Activated T-cell treated with anti-CD3 and anti-CD28 coated beads, Interleukin-2, amount 50 U/mL, for 4 hours (primary cell): Measurements from ENCODE around the gene SAE1. TPM values are rescaled to one million over a fixed set of nuclear protein-coding genes. Genes with fewer than 3 reads are reported as not detected.

Source experiments
- ATAC-seq, 2 donors: fragments of 200-7000 bp; cut with Tn5 transposase; one replicate each; pipeline ENCODE4 v1.10.0; 2021
- DNase-seq: peaks from one replicate; pipeline ENCODE4 v3.0.0-alpha.2; 2020
- H3K27me3 Mint-ChIP-seq: one replicate; pipeline ENCODE4 v1.8.0; 2021; ENCODE audit warnings: low read depth, mixed read lengths
- H3K36me3 Mint-ChIP-seq: one replicate; pipeline ENCODE4 v1.8.0; 2022; ENCODE audit warnings: mixed read lengths; ENCODE audit not compliant: insufficient read depth
- H3K4me1 Mint-ChIP-seq: one replicate; pipeline ENCODE4 v1.8.0; 2021; ENCODE audit warnings: low read depth, mixed read lengths
- H3K4me3 Mint-ChIP-seq: one replicate; pipeline ENCODE4 v1.8.0; 2021; ENCODE audit warnings: mild to moderate bottlenecking, moderate library complexity, mixed read lengths
- H3K9me3 Mint-ChIP-seq: one replicate; pipeline ENCODE4 v1.8.0; 2021; ENCODE audit warnings: mixed read lengths
- total RNA-seq, 3 donors: library from RNA; stranded (reverse); gene quantifications; one replicate each; pipeline ENCODE4 v1.2.1, GENCODE V29; 2021

Gene SAE1
- total RNA-seq, 3 donors from 2014 or later = 90.0 to 112 (median 99.3) TPM

GRCh38 chr19:47153266-47153665, 22.6 kb downstream of the SAE1 start:
- peaks cover 51% of the 10 kb centered on the region for H3K36me3 Mint-ChIP-seq
- ATAC-seq = no peak
- no peaks in the 10 kb centered on the region for H3K27me3 Mint-ChIP-seq
- H3K4me1 Mint-ChIP-seq = peaks cover 53% of the 10 kb centered on the region
- DNase-seq = no peak
- H3K4me3 Mint-ChIP-seq = no peak overlapping the region
- H3K9me3 Mint-ChIP-seq = no peaks in the 10 kb centered on the region

GRCh38 chr19:47155148-47155547, 24.5 kb downstream of the SAE1 start:
- Mint-ChIP-seq H3K4me1 (peaks cover 57% of the 10 kb centered on the region), H3K4me3 (no peak overlapping the region), H3K27me3 (no peaks in the 10 kb centered on the region), H3K9me3 (no peaks in the 10 kb centered on the region), H3K36me3 (peaks cover 49% of the 10 kb centered on the region)
- no peak for ATAC-seq
- no peak for DNase-seq

- H3K4me1 Mint-ChIP-seq = peaks cover 55% of the 10 kb centered on the region
Observed at GRCh38 chr19:47156861-47157430, 26.3 kb downstream of the SAE1 start.

GRCh38 chr19:47157431-47158321, 27.0 kb downstream of the SAE1 start:
- DNase-seq (peak; percentile 14), ATAC-seq (peak; percentile 15 to 16)
- H3K4me1 Mint-ChIP-seq = peaks cover 60% of the 10 kb centered on the region
- peak overlapping the region; percentile 64 for H3K4me3 Mint-ChIP-seq
- no peaks in the 10 kb centered on the region for H3K9me3 Mint-ChIP-seq
- H3K27me3 Mint-ChIP-seq = no peaks in the 10 kb centered on the region
- H3K36me3 Mint-ChIP-seq = peaks cover 31% of the 10 kb centered on the region

More at GRCh38 chr19:47156861-47157430, 26.3 kb downstream of the SAE1 start:
- Mint-ChIP-seq H3K36me3 (peaks cover 35% of the 10 kb centered on the region), H3K9me3 (no peaks in the 10 kb centered on the region), H3K27me3 (no peaks in the 10 kb centered on the region), H3K4me3 (peak overlapping the region; percentile 63)
- DNase-seq = no peak
- peak; percentile 15 to 25 for ATAC-seq

GRCh38 chr19:47158367-47158791, 27.7 kb downstream of the SAE1 start:
- no peak for ATAC-seq
- H3K4me3 Mint-ChIP-seq = peak overlapping the region; percentile 64
- no peaks in the 10 kb centered on the region for H3K27me3 Mint-ChIP-seq
- H3K4me1 Mint-ChIP-seq = peaks cover 60% of the 10 kb centered on the region
- H3K36me3 Mint-ChIP-seq = peaks cover 25% of the 10 kb centered on the region
- H3K9me3 Mint-ChIP-seq = no peaks in the 10 kb centered on the region
- no peak for DNase-seq

- H3K4me1 Mint-ChIP-seq = peaks cover 60% of the 10 kb centered on the region
- DNase-seq (peak; percentile 38), ATAC-seq (peak; percentile 91 to 92)
- peaks cover 24% of the 10 kb centered on the region for H3K36me3 Mint-ChIP-seq
- H3K9me3 Mint-ChIP-seq = no peaks in the 10 kb centered on the region
- peak overlapping the region; percentile 64 for H3K4me3 Mint-ChIP-seq
- H3K27me3 Mint-ChIP-seq = no peaks in the 10 kb centered on the region
Observed at GRCh38 chr19:47158879-47159503, 28.4 kb downstream of the SAE1 start.

GRCh38 chr19:47161876-47162489, 31.3 kb downstream of the SAE1 start:
- H3K9me3 Mint-ChIP-seq = no peaks in the 10 kb centered on the region
- H3K36me3 Mint-ChIP-seq = peaks cover 18% of the 10 kb centered on the region
- ATAC-seq = no peak
- no peaks in the 10 kb centered on the region for H3K27me3 Mint-ChIP-seq
- no peak for DNase-seq
- no peak overlapping the region for H3K4me3 Mint-ChIP-seq
- peaks cover 58% of the 10 kb centered on the region for H3K4me1 Mint-ChIP-seq

- no peaks in the 10 kb centered on the region for H3K9me3 Mint-ChIP-seq
- no peak for ATAC-seq
- peaks cover 16% of the 10 kb centered on the region for H3K4me1 Mint-ChIP-seq
- peaks cover 29% of the 10 kb centered on the region for H3K36me3 Mint-ChIP-seq
- H3K4me3 Mint-ChIP-seq = no peak overlapping the region
- no peaks in the 10 kb centered on the region for H3K27me3 Mint-ChIP-seq
- DNase-seq = no peak
Observed at GRCh38 chr19:47168065-47168464, 37.4 kb downstream of the SAE1 start.

- DNase-seq = no peak
- H3K4me1 Mint-ChIP-seq = peaks cover 40% of the 10 kb centered on the region
- H3K9me3 Mint-ChIP-seq = no peaks in the 10 kb centered on the region
- no peaks in the 10 kb centered on the region for H3K27me3 Mint-ChIP-seq
- no peak for ATAC-seq
- peaks cover 37% of the 10 kb centered on the region for H3K36me3 Mint-ChIP-seq
- H3K4me3 Mint-ChIP-seq = no peak overlapping the region
Observed at GRCh38 chr19:47172666-47173455, 42.2 kb downstream of the SAE1 start.

- Mint-ChIP-seq H3K9me3 (no peaks in the 10 kb centered on the region), H3K4me1 (peaks cover 59% of the 10 kb centered on the region), H3K4me3 (peak overlapping the region; percentile 64), H3K27me3 (no peaks in the 10 kb centered on the region), H3K36me3 (peaks cover 33% of the 10 kb centered on the region)
- DNase-seq (no peak), ATAC-seq (peak in 1 of 2 donors; percentile 29)
Observed at GRCh38 chr19:47176071-47176626, 45.5 kb downstream of the SAE1 start.

- Mint-ChIP-seq H3K4me3 (peak overlapping the region; percentile 64), H3K9me3 (no peaks in the 10 kb centered on the region), H3K36me3 (peaks cover 33% of the 10 kb centered on the region), H3K27me3 (no peaks in the 10 kb centered on the region), H3K4me1 (peaks cover 59% of the 10 kb centered on the region)
- ATAC-seq (peak; percentile 88 to 90), DNase-seq (peak; percentile 27)
Observed at GRCh38 chr19:47176627-47177090, 46.0 kb downstream of the SAE1 start.

GRCh38 chr19:47179653-47180310, 49.1 kb downstream of the SAE1 start:
- Mint-ChIP-seq H3K4me3 (no peak overlapping the region), H3K4me1 (peaks cover 80% of the 10 kb centered on the region), H3K9me3 (no peaks in the 10 kb centered on the region), H3K36me3 (peaks cover 36% of the 10 kb centered on the region), H3K27me3 (no peaks in the 10 kb centered on the region)
- ATAC-seq (peak; percentile 21 to 32), DNase-seq (no peak)

- no peak for ATAC-seq
- no peak for DNase-seq
- Mint-ChIP-seq H3K9me3 (no peaks in the 10 kb centered on the region), H3K4me1 (peaks cover 72% of the 10 kb centered on the region), H3K27me3 (no peaks in the 10 kb centered on the region), H3K4me3 (no peak overlapping the region), H3K36me3 (peaks cover 34% of the 10 kb centered on the region)
Observed at GRCh38 chr19:47183601-47184000, 53.0 kb downstream of the SAE1 start.
